ENCODE data around the gene STRN. TPM values are rescaled to one million over a fixed set of nuclear protein-coding genes. Genes with fewer than 3 reads are reported as not detected.

Gene STRN
- total and polyA plus RNA-seq, 4 donors: 3.7 to 35.9 (median 15.7) TPM

- 0 to 1% methylated on average over 37 to 42 of the region's 42 CpGs for WGBS, 2 donors
- H3K4me1 ChIP-seq (ENCODE audit: control insufficient read depth in 5 of 5, insufficient read depth in 5 of 5, low read length in 5 of 5): peaks cover 0 to 20% (median 9%) of the 10 kb centered on the region in 5 donors
- no peak for TF ChIP-seq CTCF (IDR thresholded peaks at IDR 0.05; ENCODE audit: control extremely low read depth, extremely low read depth)
- no peaks in the 10 kb centered on the region for H3K9me3 ChIP-seq (ENCODE audit: control insufficient read depth in 4 of 4, insufficient read depth in 3 of 4, low read length in 3 of 4)
- H3K9ac ChIP-seq (ENCODE audit: insufficient read depth in 1 of 2, low read length in 2 of 2): peak overlapping the region in 1 of 2 donors; percentile 40
- H3K27ac ChIP-seq (ENCODE audit: low read depth in 1 of 2, low read length in 1 of 2): peak overlapping the region; percentile 92 to 97
- H3K36me3 ChIP-seq (ENCODE audit: control insufficient read depth in 4 of 4, insufficient read depth in 4 of 4, low read length in 4 of 4): no peaks in the 10 kb centered on the region
- H3K4me3 ChIP-seq: peak overlapping the region; percentile 97
- H3K27me3 ChIP-seq (ENCODE audit: control insufficient read depth in 3 of 3, insufficient read depth in 3 of 3, low read length in 2 of 3): no peaks in the 10 kb centered on the region
- ATAC-seq (ENCODE audit: insufficient read depth, low FRiP score) (peak; percentile 9), DNase-seq (peak; percentile 61 to 74 (median 73))
Observed at GRCh38 chr2:36965751-36966369, 476 bp downstream of the STRN start.

- Histone ChIP-seq H3K4me1 (ENCODE audit: control insufficient read depth in 5 of 5, insufficient read depth in 5 of 5, low read length in 5 of 5) (peaks cover 0 to 20% (median 10%) of the 10 kb centered on the region in 5 donors), H3K27ac (ENCODE audit: low read depth in 1 of 2, low read length in 1 of 2) (peak overlapping the region in 1 of 2 donors; percentile 97), H3K36me3 (ENCODE audit: control insufficient read depth in 4 of 4, insufficient read depth in 4 of 4, low read length in 4 of 4) (no peaks in the 10 kb centered on the region), H3K27me3 (ENCODE audit: control insufficient read depth in 3 of 3, insufficient read depth in 3 of 3, low read length in 2 of 3) (no peaks in the 10 kb centered on the region), H3K4me3 (no peak overlapping the region), H3K9me3 (ENCODE audit: control insufficient read depth in 4 of 4, insufficient read depth in 3 of 4, low read length in 3 of 4) (no peaks in the 10 kb centered on the region), H3K9ac (ENCODE audit: insufficient read depth in 1 of 2, low read length in 2 of 2) (peak overlapping the region in 1 of 2 donors; percentile 58)
- WGBS, 2 donors: 37 to 39% methylated on average over 2 of the region's 2 CpGs
- no peak for TF ChIP-seq CTCF (IDR thresholded peaks at IDR 0.05; ENCODE audit: control extremely low read depth, extremely low read depth)
- ATAC-seq (ENCODE audit: insufficient read depth, low FRiP score): no peak
- DNase-seq: peak in 2 of 3 donors; percentile 38 to 44
Observed at GRCh38 chr2:36965206-36965605, 1.1 kb downstream of the STRN start.

GRCh38 chr2:36964496-36965058 is 1.8 kb downstream of the STRN start:
- DNase-seq (peak in 1 of 3 donors; percentile 3), ATAC-seq (ENCODE audit: insufficient read depth, low FRiP score) (no peak)
- Histone ChIP-seq H3K27ac (ENCODE audit: low read depth in 1 of 2, low read length in 1 of 2) (peak overlapping the region in 1 of 2 donors; percentile 97), H3K4me3 (no peak overlapping the region), H3K9me3 (ENCODE audit: control insufficient read depth in 4 of 4, insufficient read depth in 3 of 4, low read length in 3 of 4) (no peaks in the 10 kb centered on the region), H3K36me3 (ENCODE audit: control insufficient read depth in 4 of 4, insufficient read depth in 4 of 4, low read length in 4 of 4) (no peaks in the 10 kb centered on the region), H3K9ac (ENCODE audit: insufficient read depth in 1 of 2, low read length in 2 of 2) (peak overlapping the region in 1 of 2 donors; percentile 58), H3K27me3 (ENCODE audit: control insufficient read depth in 3 of 3, insufficient read depth in 3 of 3, low read length in 2 of 3) (no peaks in the 10 kb centered on the region), H3K4me1 (ENCODE audit: control insufficient read depth in 5 of 5, insufficient read depth in 5 of 5, low read length in 5 of 5) (peaks cover 0 to 20% (median 11%) of the 10 kb centered on the region in 5 donors)
- TF ChIP-seq CTCF (IDR thresholded peaks at IDR 0.05; ENCODE audit: control extremely low read depth, extremely low read depth): no peak
- 77 to 87% methylated on average over 5 of the region's 5 CpGs for WGBS, 2 donors

Data from lung (tissue), 12 donors.